Measurements from ENCODE around the gene SELENOI. TPM values are rescaled to one million over a fixed set of nuclear protein-coding genes. Genes with fewer than 3 reads are reported as not detected.

The SELENOI gene
- total and polyA plus RNA-seq, 2 experiments from 2014 or later = 8.4 to 67.8 TPM

GRCh38 chr2:26347286-26347865 lies 1.4 kb downstream of the SELENOI start:
- H3K27ac Mint-ChIP-seq = peak overlapping the region; percentile 93; the same call in 1 of the 2 replicates
- peaks cover 18% of the 10 kb centered on the region for H3K4me1 Mint-ChIP-seq

GRCh38 chr2:26349690-26350089 lies 3.7 kb downstream of the SELENOI start:
- Mint-ChIP-seq H3K27ac (no peak overlapping the region), H3K4me3 (no peak overlapping the region), H3K4me1 (peaks cover 16% of the 10 kb centered on the region), H3K36me3 (ENCODE audit: low read depth) (peaks cover 12% of the 10 kb centered on the region), H3K27me3 (ENCODE audit: insufficient read depth, low read depth, poor library complexity) (peaks cover 5% of the 10 kb centered on the region), H3K9me3 (no peaks in the 10 kb centered on the region)
- no peak overlapping the region for H3K4me2 ChIP-seq
- peaks cover 18% of the 10 kb centered on the region for H3K4me1 ChIP-seq (ENCODE audit: insufficient read depth)
- H3K27ac ChIP-seq (ENCODE audit: low read depth) = no peak overlapping the region
- peaks cover 10% of the 10 kb centered on the region for H4K20me1 ChIP-seq (replicated peaks; ENCODE audit: insufficient read depth)
- ATAC-seq = no peak
- DNase-seq (ENCODE audit: low spot score) = no peak
- no peaks in the 10 kb centered on the region for H3K36me3 ChIP-seq (ENCODE audit: insufficient read depth)
- H2AFZ ChIP-seq = no peak overlapping the region
- no peaks in the 10 kb centered on the region for H3K9me2 ChIP-seq (ENCODE audit: insufficient read depth)
- H3K79me2 ChIP-seq (replicated peaks; ENCODE audit: insufficient read depth) = peaks cover 90% of the 10 kb centered on the region
- no peaks in the 10 kb centered on the region for H3K27me3 ChIP-seq (ENCODE audit: insufficient read depth)
- no peak overlapping the region for H3K4me3 ChIP-seq
- H3F3A ChIP-seq (replicated peaks; ENCODE audit: low read depth) = no peaks in the 10 kb centered on the region
- TF ChIP-seq NANOG (IDR thresholded peaks at IDR 0.05; ENCODE audit: borderline replicate concordance) (no peak), EZH2 (IDR thresholded peaks at IDR 0.05; ENCODE audit: low read depth, unreplicated experiment) (no peak), REST (IDR thresholded peaks at IDR 0.05; ENCODE audit: unreplicated experiment) (no peak), ETS1 (IDR thresholded peaks at IDR 0.05) (no peak), STAT1 (IDR thresholded peaks at IDR 0.05; ENCODE audit: unreplicated experiment) (no peak), POLR2AphosphoS5 (IDR thresholded peaks at IDR 0.05; ENCODE audit: low read depth) (no peak), ZNF331 (CRISPR knock-in tag; IDR thresholded peaks at IDR 0.05; ENCODE audit: low read depth) (no peak), JUNB (IDR thresholded peaks at IDR 0.05; ENCODE audit: unreplicated experiment) (no peak), CREB1 (CRISPR knock-in tag; IDR thresholded peaks at IDR 0.05; ENCODE audit: low read depth) (no peak), EZH2phosphoT487 (IDR thresholded peaks at IDR 0.05; ENCODE audit: unreplicated experiment) (no peak), CTCF (conservative IDR thresholded peaks at IDR 0.05; ENCODE audit: low read depth in 2 of 2) (no peak)

More at GRCh38 chr2:26347286-26347865, 1.4 kb downstream of the SELENOI start:
- Histone ChIP-seq H3K27me3 (ENCODE audit: insufficient read depth) (no peaks in the 10 kb centered on the region), H3K4me2 (peak overlapping the region; percentile 92), H3F3A (replicated peaks; ENCODE audit: low read depth) (no peaks in the 10 kb centered on the region), H3K4me1 (ENCODE audit: insufficient read depth) (peaks cover 18% of the 10 kb centered on the region), H3K36me3 (ENCODE audit: insufficient read depth) (no peaks in the 10 kb centered on the region), H3K79me2 (replicated peaks; ENCODE audit: insufficient read depth) (peaks cover 73% of the 10 kb centered on the region), H3K9me2 (ENCODE audit: insufficient read depth) (no peaks in the 10 kb centered on the region), H3K4me3 (peak overlapping the region; percentile 82), H3K27ac (ENCODE audit: low read depth) (no peak overlapping the region), H4K20me1 (replicated peaks; ENCODE audit: insufficient read depth) (no peaks in the 10 kb centered on the region; the same call in 1 of the 2 replicates), H2AFZ (no peak overlapping the region)
- Mint-ChIP-seq H3K36me3 (ENCODE audit: low read depth) (no peaks in the 10 kb centered on the region), H3K9me3 (no peaks in the 10 kb centered on the region), H3K4me3 (peak overlapping the region; percentile 94), H3K27me3 (ENCODE audit: insufficient read depth, low read depth, poor library complexity) (peaks cover 5% of the 10 kb centered on the region)
- TF ChIP-seq EZH2 (IDR thresholded peaks at IDR 0.05; ENCODE audit: low read depth, unreplicated experiment) = no peak
- DNase-seq (ENCODE audit: low spot score) (no peak), ATAC-seq (no peak)
